ENCODE data around the gene UMODL1. TPM values are rescaled to one million over a fixed set of nuclear protein-coding genes. Genes with fewer than 3 reads are reported as not detected.
A peak's percentile ranks its signal among the peaks of the same experiment; 100 is the strongest.

The UMODL1 gene
- total RNA-seq, 2 experiments from 2014 or later: 0.42 to 0.49 TPM

DNA sequence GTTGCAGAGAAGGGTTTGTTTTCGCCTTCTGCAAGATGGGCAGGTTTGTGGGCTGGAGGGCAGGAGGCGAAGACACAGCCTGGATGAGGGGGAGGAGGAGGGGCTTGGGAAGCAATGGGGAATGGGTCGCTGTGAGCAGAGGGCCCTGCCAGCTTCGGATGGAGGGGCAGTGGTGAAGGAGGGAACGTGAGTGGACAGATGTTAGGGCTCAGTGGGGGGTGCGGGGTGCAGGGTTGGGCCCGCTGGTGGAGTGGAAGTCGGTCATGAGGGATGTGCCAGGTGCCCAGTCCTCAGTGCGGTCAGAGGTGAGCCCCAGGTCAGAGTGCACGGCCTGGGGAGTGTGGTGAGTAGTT is 92.4 kb downstream of the UMODL1 start:
- DNase-seq: peak in 1 of 14 experiments; percentile 23
- TF ChIP-seq, protein P1, sequence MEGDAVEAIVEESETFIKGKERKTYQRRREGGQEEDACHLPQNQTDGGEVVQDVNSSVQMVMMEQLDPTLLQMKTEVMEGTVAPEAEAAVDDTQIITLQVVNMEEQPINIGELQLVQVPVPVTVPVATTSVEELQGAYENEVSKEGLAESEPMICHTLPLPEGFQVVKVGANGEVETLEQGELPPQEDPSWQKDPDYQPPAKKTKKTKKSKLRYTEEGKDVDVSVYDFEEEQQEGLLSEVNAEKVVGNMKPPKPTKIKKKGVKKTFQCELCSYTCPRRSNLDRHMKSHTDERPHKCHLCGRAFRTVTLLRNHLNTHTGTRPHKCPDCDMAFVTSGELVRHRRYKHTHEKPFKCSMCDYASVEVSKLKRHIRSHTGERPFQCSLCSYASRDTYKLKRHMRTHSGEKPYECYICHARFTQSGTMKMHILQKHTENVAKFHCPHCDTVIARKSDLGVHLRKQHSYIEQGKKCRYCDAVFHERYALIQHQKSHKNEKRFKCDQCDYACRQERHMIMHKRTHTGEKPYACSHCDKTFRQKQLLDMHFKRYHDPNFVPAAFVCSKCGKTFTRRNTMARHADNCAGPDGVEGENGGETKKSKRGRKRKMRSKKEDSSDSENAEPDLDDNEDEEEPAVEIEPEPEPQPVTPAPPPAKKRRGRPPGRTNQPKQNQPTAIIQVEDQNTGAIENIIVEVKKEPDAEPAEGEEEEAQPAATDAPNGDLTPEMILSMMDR (IDR thresholded peaks at IDR 0.05): no peak

GRCh38 chr21:42164064-42164789 is 93.1 kb downstream of the UMODL1 start:
- Mint-ChIP-seq H3K4me1 (ENCODE audit: low read depth) (peaks cover 56% of the 10 kb centered on the region), H3K4me3 (no peak overlapping the region), H3K36me3 (ENCODE audit: low read depth) (no peaks in the 10 kb centered on the region), H3K27ac (peak overlapping the region; percentile 56), H3K9me3 (no peaks in the 10 kb centered on the region), H3K27me3 (no peaks in the 10 kb centered on the region)
- DNase-seq (peak; percentile 22 to 78 (median 50)), ATAC-seq (ENCODE audit: poor library complexity) (peak; percentile 34)
- ChIA-PET POLR2A (interaction anchor here (0.8 to 1.0 kb wide), 2 partner anchors 69 to 94 kb away, joined by 3 read pairs; no protein-coding TSS in a partner anchor), CTCF (interaction anchor here (0.6 to 1.5 kb wide), 11 partner anchors 19 to 286 kb away, joined by 3 to 20 read pairs (median 4); no protein-coding TSS in a partner anchor)
- Histone ChIP-seq H3K27ac (ENCODE audit: low read depth in 1 of 2, low read length in 2 of 2) (no peak overlapping the region), H3K36me3 (ENCODE audit: insufficient read depth, low read length) (no peaks in the 10 kb centered on the region), H3K9me3 (ENCODE audit: control insufficient read depth in 1 of 2, insufficient read depth in 1 of 2, low read length in 2 of 2) (no peaks in the 10 kb centered on the region), H3K4me3 (ENCODE audit: low read length) (no peak overlapping the region), H3K27me3 (ENCODE audit: control insufficient read depth in 1 of 2, insufficient read depth in 2 of 2, low read length in 2 of 2) (no peaks in the 10 kb centered on the region), H3K4me1 (ENCODE audit: insufficient read depth, low read length) (peaks cover 31% of the 10 kb centered on the region)
- intact Hi-C loops (cut with DNase I, micrococcal nuclease): loop anchor here (1.0 to 5.0 kb wide), 4 partner anchors 33 to 286 kb away; no protein-coding TSS in a partner anchor
- TF ChIP-seq, protein P1 (IDR thresholded peaks at IDR 0.05): peak; percentile 62

More for the DNA sequence above, 92.4 kb downstream of the UMODL1 start:
- H3K4me1 Mint-ChIP-seq (ENCODE audit: low read depth): peaks cover 59% of the 10 kb centered on the region
- ChIA-PET POLR2A (no interaction called here), CTCF (interaction anchor here (1.0 to 1.5 kb wide), 5 partner anchors 38 to 97 kb away, joined by 3 to 20 read pairs (median 4); no protein-coding TSS in a partner anchor)
- Histone ChIP-seq H3K4me1 (ENCODE audit: insufficient read depth, low read length) (peaks cover 34% of the 10 kb centered on the region), H3K4me3 (ENCODE audit: low read length) (no peak overlapping the region), H3K9me3 (ENCODE audit: control insufficient read depth in 1 of 2, insufficient read depth in 1 of 2, low read length in 2 of 2) (no peaks in the 10 kb centered on the region), H3K27me3 (ENCODE audit: control insufficient read depth in 1 of 2, insufficient read depth in 2 of 2, low read length in 2 of 2) (no peaks in the 10 kb centered on the region), H3K36me3 (ENCODE audit: insufficient read depth, low read length) (no peaks in the 10 kb centered on the region), H3K27ac (ENCODE audit: low read depth in 1 of 2, low read length in 2 of 2) (no peak overlapping the region)
- no peaks in the 10 kb centered on the region for H3K9me3 Mint-ChIP-seq
- H3K4me3 Mint-ChIP-seq: no peak overlapping the region
- H3K27ac Mint-ChIP-seq: peak overlapping the region; percentile 56
- ATAC-seq (ENCODE audit: poor library complexity): no peak
- H3K27me3 Mint-ChIP-seq: no peaks in the 10 kb centered on the region
- intact Hi-C loops (cut with DNase I, micrococcal nuclease): loop anchor here in 1 of 2 experiments (5.0 kb wide), 2 partner anchors 34 to 74 kb away; no protein-coding TSS in a partner anchor
- H3K36me3 Mint-ChIP-seq (ENCODE audit: low read depth): no peaks in the 10 kb centered on the region

GRCh38 chr21:42164818-42165217 is 93.7 kb downstream of the UMODL1 start:
- Mint-ChIP-seq H3K9me3 (no peaks in the 10 kb centered on the region), H3K4me1 (ENCODE audit: low read depth) (peaks cover 50% of the 10 kb centered on the region), H3K27ac (peak overlapping the region; percentile 56), H3K4me3 (no peak overlapping the region), H3K36me3 (ENCODE audit: low read depth) (no peaks in the 10 kb centered on the region), H3K27me3 (no peaks in the 10 kb centered on the region)
- Histone ChIP-seq H3K9me3 (ENCODE audit: control insufficient read depth in 1 of 2, insufficient read depth in 1 of 2, low read length in 2 of 2) (no peaks in the 10 kb centered on the region), H3K4me1 (ENCODE audit: insufficient read depth, low read length) (peaks cover 25% of the 10 kb centered on the region), H3K4me3 (ENCODE audit: low read length) (no peak overlapping the region), H3K27ac (ENCODE audit: low read depth in 1 of 2, low read length in 2 of 2) (no peak overlapping the region), H3K27me3 (ENCODE audit: control insufficient read depth in 1 of 2, insufficient read depth in 2 of 2, low read length in 2 of 2) (no peaks in the 10 kb centered on the region), H3K36me3 (ENCODE audit: insufficient read depth, low read length) (no peaks in the 10 kb centered on the region)
- ATAC-seq (ENCODE audit: poor library complexity): no peak
- intact Hi-C loops (cut with DNase I, micrococcal nuclease): loop anchor here (1.0 to 5.0 kb wide), 4 partner anchors 32 to 285 kb away; no protein-coding TSS in a partner anchor
- no peak for DNase-seq
- POLR2A ChIA-PET: interaction anchor here (0.8 to 1.0 kb wide), 2 partner anchors 68 to 94 kb away, joined by 3 read pairs; no protein-coding TSS in a partner anchor
- TF ChIP-seq, protein P1 (IDR thresholded peaks at IDR 0.05): no peak
- CTCF ChIA-PET: interaction anchor here (0.6 to 1.5 kb wide), 10 partner anchors 20 to 286 kb away, joined by 3 to 20 read pairs (median 4); no protein-coding TSS in a partner anchor

Data from CD4-positive, alpha-beta T cell (primary cell).